Spleen (tissue), 11 donors: ENCODE measurements around the gene CACNA1A. TPM values are rescaled to one million over a fixed set of nuclear protein-coding genes. Genes with fewer than 3 reads are reported as not detected.

Source experiments
- DNase-seq: peaks from one replicate; pipeline ENCODE4 v3.0.0-alpha.2; 2020
- H3K27ac ChIP-seq, 8 donors: fragments of 200-600 bp; sonication (generic) in 7 of 8; 1 replicate in 4 of 8; 2 replicates in 4 of 8; pipeline versions ENCODE4 v1.5.0 to v1.8.0; 2016 to 2021; ENCODE audit warnings: inconsistent platforms in 4 of 8, mild to moderate bottlenecking in 4 of 8, moderate library complexity in 1 of 8
- H3K27me3 ChIP-seq, 7 donors: fragments of 200-600 bp; sonication (generic) in 6 of 7; replicated peaks in 1 of 7; 1 replicate in 4 of 7; 2 replicates in 3 of 7; pipeline versions ENCODE4 v1.5.0 to v1.8.0; 2016 to 2021; ENCODE audit warnings: inconsistent platforms in 3 of 7, mild to moderate bottlenecking in 1 of 7
- H3K36me3 ChIP-seq, 6 donors: fragments of 200-600 bp; sonication (generic) in 5 of 6; 1 replicate in 4 of 6; 2 replicates in 2 of 6; pipeline versions ENCODE4 v1.5.0 to v1.8.0; 2016 to 2021; ENCODE audit warnings: inconsistent platforms in 2 of 6
- H3K4me1 ChIP-seq, 6 donors: fragments of 200-600 bp; sonication (generic) in 5 of 6; 1 replicate in 3 of 6; 2 replicates in 3 of 6; pipeline versions ENCODE4 v1.5.0 to v1.8.0; 2016 to 2021; ENCODE audit warnings: inconsistent platforms in 3 of 6
- H3K4me3 ChIP-seq, 8 donors: fragments of 200-600 bp; sonication (generic) in 7 of 8; 1 replicate in 4 of 8; 2 replicates in 4 of 8; pipeline versions ENCODE4 v1.5.0 to v1.8.0; 2016 to 2021; ENCODE audit warnings: inconsistent platforms in 4 of 8, mild to moderate bottlenecking in 4 of 8, moderate library complexity in 2 of 8
- H3K9me3 ChIP-seq, 8 donors: fragments of 200-600 bp; sonication (generic) in 7 of 8; 1 replicate in 4 of 8; 2 replicates in 4 of 8; pipeline versions ENCODE4 v1.5.0 to v1.8.0; 2016 to 2021; ENCODE audit warnings: inconsistent platforms in 4 of 8
- POLR2A ChIP-seq, 3 donors: fragments of 450-650 bp; IDR thresholded peaks; one replicate each; pipeline ENCODE4 v1.5.1; 2017; ENCODE audit warnings: antibody characterized with exemption in 3 of 3, mild to moderate bottlenecking in 1 of 3
- POLR2AphosphoS5 ChIP-seq, 3 donors: sonication (generic); formaldehyde crosslinking; IDR thresholded peaks; one replicate each; pipeline ENCODE4 v1.5.1; 2017; ENCODE audit warnings: antibody characterized with exemption in 3 of 3
- WGBS, 5 donors: extraction: QIAGEN DNeasy Blood & Tissue Kit in 3 of 5; methylation state at CpG; one replicate each; pipeline versions ENCODE4 v1.1.5 to v1.1.7; 2013 to 2018; 5-methylcytosine and 5-hydroxymethylcytosine counted together
- intact Hi-C: fragments of 100-400 bp; cut with DNase I; formaldehyde crosslinking; loops from one replicate; pipeline ENCODE4 v1.15.0; 2023; ENCODE audit warnings: low total_unique reads
- polyA plus RNA-seq, 3 donors: library from polyadenylated mRNA; stranded (reverse); fragments of 200-250 nt; gene quantifications; one replicate each; pipeline ENCODE4 v1.2.1, GENCODE V29; 2013
- total RNA-seq, 7 donors: library from RNA; depleted of rRNA in 3 of 7; stranded (reverse); fragments of >200 nt in 3 of 7; fragmentation: NEBNext Ultra II Directional in 4 of 7; extraction: Animal tissue kit (Norgen Biotek cat#: 25700) in 4 of 7; gene quantifications; one replicate each; pipeline versions ENCODE4 v1.1.0 to v1.2.1, GENCODE V29; 2016 to 2021
- TF ChIP-seq, protein P1 (sequence below), 11 experiments: fragments of 200-600 bp in 7 of 11; fragments of 450-650 bp in 4 of 11; sonication (generic) in 4 of 11; IDR thresholded peaks in 8 of 11; conservative IDR thresholded peaks in 3 of 11; 1 replicate in 7 of 11; 2 replicates in 4 of 11; pipeline versions ENCODE4 v1.4.0 to v1.8.0; 2016 to 2021; ENCODE audit warnings: antibody characterized with exemption in 11 of 11, inconsistent platforms in 4 of 11, mild to moderate bottlenecking in 1 of 11
- donor health status: healthy with polysubstance abuse.
- donor health status: DM: no; HTN: no; CAD: no; lungs with moderate emphysema.
- donor health status: DM: no; HTN: no; CAD: no.
- donor health status: Bipolar disorder and iron deficiency.
- donor health status: healthy.
- donor health status: DM: no; HTN: no; CAD: no.
- donor health status: DM: yes; HTN: yes; CAD: no.

Gene CACNA1A
- total and polyA plus RNA-seq, 10 donors, result 0.39 to 1.9 (median 0.75) TPM

DNA sequence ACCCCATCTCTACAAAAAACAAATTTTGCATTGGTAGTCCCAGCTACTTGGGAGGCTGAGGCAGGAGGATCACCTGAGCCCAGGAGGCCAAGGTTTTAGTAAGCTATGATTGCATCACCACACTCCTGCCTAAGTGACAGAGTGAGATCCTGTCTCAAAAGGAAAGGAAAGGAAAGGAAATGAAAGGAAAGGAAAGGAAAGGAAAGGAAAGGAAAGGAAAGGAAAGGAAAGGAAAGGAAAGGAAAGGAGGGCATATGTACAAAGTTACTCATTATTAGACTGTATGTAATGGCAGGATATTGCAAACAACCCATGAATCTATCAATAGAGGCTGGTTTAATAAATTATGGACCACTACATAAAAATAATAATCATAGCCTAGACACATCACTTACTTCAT, 40.8 kb upstream of the CACNA1A start:
- Histone ChIP-seq H3K4me3 (no peak overlapping the region), H3K4me1 (no peaks in the 10 kb centered on the region), H3K9me3 (peaks cover 0 to 30% (median 6%) of the 10 kb centered on the region in 8 donors), H3K27me3 (peaks cover 0 to 35% (median 0%) of the 10 kb centered on the region in 7 donors), H3K27ac (no peak overlapping the region), H3K36me3 (no peaks in the 10 kb centered on the region)
- TF ChIP-seq, protein P1, sequence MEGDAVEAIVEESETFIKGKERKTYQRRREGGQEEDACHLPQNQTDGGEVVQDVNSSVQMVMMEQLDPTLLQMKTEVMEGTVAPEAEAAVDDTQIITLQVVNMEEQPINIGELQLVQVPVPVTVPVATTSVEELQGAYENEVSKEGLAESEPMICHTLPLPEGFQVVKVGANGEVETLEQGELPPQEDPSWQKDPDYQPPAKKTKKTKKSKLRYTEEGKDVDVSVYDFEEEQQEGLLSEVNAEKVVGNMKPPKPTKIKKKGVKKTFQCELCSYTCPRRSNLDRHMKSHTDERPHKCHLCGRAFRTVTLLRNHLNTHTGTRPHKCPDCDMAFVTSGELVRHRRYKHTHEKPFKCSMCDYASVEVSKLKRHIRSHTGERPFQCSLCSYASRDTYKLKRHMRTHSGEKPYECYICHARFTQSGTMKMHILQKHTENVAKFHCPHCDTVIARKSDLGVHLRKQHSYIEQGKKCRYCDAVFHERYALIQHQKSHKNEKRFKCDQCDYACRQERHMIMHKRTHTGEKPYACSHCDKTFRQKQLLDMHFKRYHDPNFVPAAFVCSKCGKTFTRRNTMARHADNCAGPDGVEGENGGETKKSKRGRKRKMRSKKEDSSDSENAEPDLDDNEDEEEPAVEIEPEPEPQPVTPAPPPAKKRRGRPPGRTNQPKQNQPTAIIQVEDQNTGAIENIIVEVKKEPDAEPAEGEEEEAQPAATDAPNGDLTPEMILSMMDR (IDR thresholded peaks at IDR 0.05 in 8 of 11, conservative IDR thresholded peaks at IDR 0.05 in 3 of 11), result no peak
- TF ChIP-seq POLR2A (IDR thresholded peaks at IDR 0.05) (no peak), POLR2AphosphoS5 (IDR thresholded peaks at IDR 0.05) (no peak)
- no peak for DNase-seq
- intact Hi-C loops, result no loop called here

DNA sequence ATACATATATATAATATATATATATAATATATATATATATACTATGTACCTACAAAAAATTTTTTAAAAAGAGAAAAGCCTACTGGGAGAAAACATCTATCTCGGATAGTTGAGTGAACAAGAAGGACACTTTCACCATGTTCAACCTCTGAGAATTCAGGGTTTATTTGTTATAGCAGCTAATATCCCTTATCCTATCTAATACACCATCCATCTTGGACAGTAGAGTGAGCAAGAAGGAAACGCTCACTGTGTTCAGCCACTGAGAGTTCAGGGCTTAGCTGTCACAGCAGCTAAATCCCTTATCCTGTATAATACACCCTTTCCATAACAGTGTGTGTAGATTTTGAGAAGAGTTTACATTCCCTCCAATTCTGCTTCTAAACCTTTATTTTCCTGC, 38.1 kb upstream of the CACNA1A start:
- Histone ChIP-seq H3K36me3 (no peaks in the 10 kb centered on the region), H3K4me1 (no peaks in the 10 kb centered on the region), H3K9me3 (peaks cover 0 to 34% (median 9%) of the 10 kb centered on the region in 8 donors), H3K27ac (no peak overlapping the region), H3K27me3 (peaks cover 0 to 53% (median 0%) of the 10 kb centered on the region in 7 donors), H3K4me3 (no peak overlapping the region)
- intact Hi-C loops, result no loop called here
- WGBS, 5 donors, result 85 to 91% (median 88%) methylated on average over 2 of the region's 2 CpGs
- no peak for DNase-seq
- TF ChIP-seq POLR2AphosphoS5 (IDR thresholded peaks at IDR 0.05), result no peak
- TF ChIP-seq, protein P1 (IDR thresholded peaks at IDR 0.05 in 8 of 11, conservative IDR thresholded peaks at IDR 0.05 in 3 of 11), result no peak
- TF ChIP-seq POLR2A (IDR thresholded peaks at IDR 0.05), result no peak

DNA sequence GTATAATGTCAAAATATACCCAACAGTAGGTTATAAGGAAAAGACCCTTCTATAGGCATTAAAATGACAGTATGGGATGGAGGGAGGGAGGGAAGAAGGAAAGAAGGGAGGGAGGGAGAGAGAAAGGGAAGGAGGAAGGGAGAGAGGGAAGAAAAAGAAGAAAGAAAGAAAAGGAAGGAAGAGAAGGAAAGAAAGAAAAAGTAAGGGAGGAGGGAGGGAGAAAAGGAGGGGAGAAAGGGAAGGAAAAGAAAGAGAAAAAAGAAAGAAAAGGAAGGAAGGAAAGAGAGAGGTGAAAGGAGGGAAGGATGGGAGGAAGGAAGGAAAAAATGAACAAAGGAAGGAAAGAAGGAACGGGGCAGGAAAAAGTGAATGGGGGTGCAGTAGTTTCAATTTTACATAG, 35.3 kb upstream of the CACNA1A start:
- Histone ChIP-seq H3K27me3 (peaks cover 0 to 59% (median 0%) of the 10 kb centered on the region in 7 donors), H3K4me1 (no peaks in the 10 kb centered on the region), H3K36me3 (no peaks in the 10 kb centered on the region), H3K9me3 (peaks cover 0 to 37% (median 13%) of the 10 kb centered on the region in 8 donors), H3K27ac (no peak overlapping the region), H3K4me3 (no peak overlapping the region)
- 26 to 49% (median 35%) methylated on average over 1 of the region's 1 CpG for WGBS, 5 donors
- intact Hi-C loops, result no loop called here
- TF ChIP-seq, protein P1 (IDR thresholded peaks at IDR 0.05 in 8 of 11, conservative IDR thresholded peaks at IDR 0.05 in 3 of 11), result no peak
- TF ChIP-seq POLR2AphosphoS5 (IDR thresholded peaks at IDR 0.05) (no peak), POLR2A (IDR thresholded peaks at IDR 0.05) (no peak)
- DNase-seq, result no peak

DNA sequence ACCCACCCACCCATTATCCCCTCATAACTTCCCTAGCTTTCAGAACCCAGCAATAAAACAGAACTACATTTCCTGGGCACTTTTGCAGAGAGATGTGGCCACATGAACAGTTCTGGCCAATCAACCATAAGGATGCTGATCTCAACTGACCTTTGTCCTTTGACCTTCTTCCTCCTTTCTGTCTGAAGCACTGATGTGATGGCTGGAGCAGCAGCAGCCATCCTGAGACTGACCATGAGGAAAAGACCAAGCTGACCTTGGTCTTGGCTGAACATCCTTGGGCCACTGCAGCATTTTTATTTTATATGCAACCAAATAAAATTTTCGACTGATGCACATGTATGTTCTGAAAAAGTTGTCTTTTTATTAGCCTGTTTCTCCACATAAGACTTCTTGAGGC, 33.1 kb upstream of the CACNA1A start:
- intact Hi-C loops, result no loop called here
- WGBS, 5 donors, result 54 to 83% (median 70%) methylated on average over 1 of the region's 1 CpG

More for the DNA sequence above, 33.1 kb upstream of the CACNA1A start:
- H3K27me3 ChIP-seq, result peaks cover 0 to 53% (median 0%) of the 10 kb centered on the region in 7 donors
- H3K27ac ChIP-seq, result no peak overlapping the region
- H3K9me3 ChIP-seq, result peaks cover 0 to 18% (median 6%) of the 10 kb centered on the region in 8 donors
- no peaks in the 10 kb centered on the region for H3K36me3 ChIP-seq
- H3K4me3 ChIP-seq, result no peak overlapping the region
- TF ChIP-seq, protein P1 (IDR thresholded peaks at IDR 0.05 in 8 of 11, conservative IDR thresholded peaks at IDR 0.05 in 3 of 11), result no peak
- TF ChIP-seq POLR2AphosphoS5 (IDR thresholded peaks at IDR 0.05) (no peak), POLR2A (IDR thresholded peaks at IDR 0.05) (no peak)
- H3K4me1 ChIP-seq, result no peaks in the 10 kb centered on the region
- no peak for DNase-seq
